Posterior cingulate gyrus (tissue), 11 donors: ENCODE data around the gene MYO1H.

Source experiments
- DNase-seq, 10 donors: peaks; one replicate each; pipeline versions ENCODE4 v3.0.0 to v3.0.0-alpha.2; 2020 to 2021; ENCODE audit warnings: mixed read lengths in 3 of 10
- intact Hi-C: fragments of 100-400 bp; cut with DNase I; formaldehyde crosslinking; loops from one replicate; pipeline ENCODE4 v1.15.1; 2023

MYO1H gene

GRCh38 chr12:109488051-109488665 is 140.5 kb downstream of the MYO1H start:
- no peak for DNase-seq
- intact Hi-C loops: no loop called here

GRCh38 chr12:109489016-109489954 is 141.6 kb downstream of the MYO1H start:
- intact Hi-C loops: no loop called here
- no peak for DNase-seq

- intact Hi-C loops: no loop called here
Measured at GRCh38 chr12:109489955-109490565, 142.4 kb downstream of the MYO1H start.

GRCh38 chr12:109491671-109492070 is 144.0 kb downstream of the MYO1H start:
- intact Hi-C loops: no loop called here
- DNase-seq: no peak

More at GRCh38 chr12:109489955-109490565, 142.4 kb downstream of the MYO1H start:
- no peak for DNase-seq

- DNase-seq: no peak
- intact Hi-C loops: no loop called here
Measured at GRCh38 chr12:109492371-109492770, 144.7 kb downstream of the MYO1H start.

- intact Hi-C loops: no loop called here
- no peak for DNase-seq
Measured at GRCh38 chr12:109493090-109493489, 145.4 kb downstream of the MYO1H start.

- no peak for DNase-seq
- intact Hi-C loops: no loop called here
Measured at GRCh38 chr12:109493938-109494337, 146.2 kb downstream of the MYO1H start.

GRCh38 chr12:109494348-109494881 is 146.7 kb downstream of the MYO1H start:
- DNase-seq: no peak
- intact Hi-C loops: no loop called here

GRCh38 chr12:109495012-109495411 is 147.3 kb downstream of the MYO1H start:
- no peak for DNase-seq

GRCh38 chr12:109496306-109496705 is 148.6 kb downstream of the MYO1H start:
- DNase-seq: no peak
- intact Hi-C loops: no loop called here

More at GRCh38 chr12:109495012-109495411, 147.3 kb downstream of the MYO1H start:
- intact Hi-C loops: no loop called here

GRCh38 chr12:109497675-109498074 is 150.0 kb downstream of the MYO1H start:
- intact Hi-C loops: no loop called here
- no peak for DNase-seq
